A673 (cell line): ENCODE measurements around the gene MICAL2. TPM values are rescaled to one million over a fixed set of nuclear protein-coding genes. Genes with fewer than 3 reads are reported as not detected.

Experiments used
- BruUV-seq: library from RNA; stranded (reverse); fragments of 400-500 nt; replicated peaks from 2 replicates; lab custom pipeline; 2021; lab: Mats Ljungman, UMichigan
- CTCF ChIA-PET: fragments of 300-600 bp; sonication (Branson Sonifier 250); formaldehyde crosslinking; loops from one replicate; lab custom pipeline; 2022; ENCODE audit warnings: antibody characterized with exemption; lab: Charles Lee
- POLR2A ChIA-PET: fragments of 300-600 bp; sonication (Branson Sonifier 250); formaldehyde crosslinking; loops from one replicate; lab custom pipeline; 2022; ENCODE audit warnings: antibody characterized with exemption; ENCODE audit not compliant: low non-redundant PET; lab: Charles Lee
- DNase-seq: peaks from one replicate; pipeline ENCODE4 v3.0.0-alpha.2; 2015; ENCODE audit warnings: low spot score
- H3K27ac ChIP-seq: fragments of 200-600 bp; sonication (generic); 2 replicates; pipeline ENCODE4 v1.5.1; 2016; ENCODE audit warnings: mixed run types, low read depth, mild to moderate bottlenecking, mixed read lengths, antibody characterized with exemption, low read length; ENCODE audit not compliant: poor library complexity, severe bottlenecking
- H3K27me3 ChIP-seq: fragments of 200-600 bp; sonication (generic); replicated peaks from 2 replicates; pipeline ENCODE4 v1.6.1; 2017; ENCODE audit warnings: mixed run types, low read depth, mild to moderate bottlenecking, mixed read lengths, antibody characterized with exemption, low read length; ENCODE audit not compliant: insufficient read depth, poor library complexity
- H3K36me3 ChIP-seq: fragments of 200-600 bp; sonication (generic); 2 replicates; pipeline ENCODE4 v1.6.1; 2016; ENCODE audit warnings: mixed run types, mild to moderate bottlenecking, mixed read lengths, antibody characterized with exemption, low read length; ENCODE audit not compliant: insufficient read depth, poor library complexity, severe bottlenecking
- H3K4me1 ChIP-seq: fragments of 200-600 bp; sonication (generic); 2 replicates; pipeline ENCODE4 v1.6.1; 2017; ENCODE audit warnings: mixed run types, mild to moderate bottlenecking, mixed read lengths, antibody characterized with exemption, low read length; ENCODE audit not compliant: insufficient read depth, poor library complexity, severe bottlenecking
- H3K4me3 ChIP-seq: fragments of 200-600 bp; sonication (generic); 2 replicates; pipeline ENCODE4 v1.5.1; 2016; ENCODE audit warnings: low read depth, mixed run types, mild to moderate bottlenecking, mixed read lengths, low read length; ENCODE audit not compliant: poor library complexity, severe bottlenecking
- H3K9me3 ChIP-seq: fragments of 200-600 bp; sonication (generic); 2 replicates; pipeline ENCODE4 v1.6.1; 2016; ENCODE audit warnings: mixed run types, low read depth, mild to moderate bottlenecking, mixed read lengths, antibody characterized with exemption, low read length; ENCODE audit not compliant: poor library complexity, severe bottlenecking
- CTCF ChIP-seq: fragments of 300-800, 200-600 bp; sonication (generic); conservative IDR thresholded peaks from 2 replicates; pipeline ENCODE4 v1.5.1; 2017; ENCODE audit warnings: low read depth, mild to moderate bottlenecking, antibody characterized with exemption, low read length, moderate library complexity, mixed read lengths
- EZH2 ChIP-seq: fragments of 200-600 bp; sonication (generic); IDR thresholded peaks from 2 replicates; pipeline ENCODE4 v1.6.1; 2017; ENCODE audit warnings: borderline replicate concordance, low read depth, mild to moderate bottlenecking, mixed read lengths, antibody characterized with exemption, low read length; ENCODE audit not compliant: poor library complexity, severe bottlenecking
- intact Hi-C: fragments of 100-400 bp; cut with micrococcal nuclease; formaldehyde crosslinking; loops from one replicate; pipeline ENCODE4 v1.10.0; 2022; ENCODE audit not compliant: unreplicated experiment
- total RNA-seq: library from RNA; stranded (reverse); gene quantifications from 2 replicates; pipeline ENCODE4 v1.2.3, GENCODE V29; 2021

MICAL2 gene
- total RNA-seq, 1 experiment from 2014 or later = 1.1 TPM

- Histone ChIP-seq H3K27ac (no peak overlapping the region), H3K36me3 (no peaks in the 10 kb centered on the region), H3K4me3 (no peak overlapping the region), H3K9me3 (no peaks in the 10 kb centered on the region), H3K27me3 (no peaks in the 10 kb centered on the region), H3K4me1 (no peaks in the 10 kb centered on the region)
- TF ChIP-seq EZH2 = no peak
- TF ChIP-seq CTCF = no peak
- DNase-seq = no peak
- no TSS peak for BruUV-seq
- CTCF ChIA-PET = no interaction called here
- POLR2A ChIA-PET = no interaction called here
- intact Hi-C loops = loop anchor here (10.0 kb wide), 1 partner anchor 117 kb away; the partner anchor contains the start of gene MICAL2
Observed at GRCh38 chr11:12232160-12232559, 121.8 kb downstream of the MICAL2 start.

- no peaks in the 10 kb centered on the region for H3K4me1 ChIP-seq
- DNase-seq = no peak
- H3K27ac ChIP-seq = no peak overlapping the region
- no peaks in the 10 kb centered on the region for H3K36me3 ChIP-seq
- intact Hi-C loops = loop anchor here (10.0 kb wide), 1 partner anchor 118 kb away; the partner anchor contains the start of gene MICAL2
- TF ChIP-seq EZH2 (no peak), CTCF (no peak)
- CTCF ChIA-PET = no interaction called here
- H3K27me3 ChIP-seq = no peaks in the 10 kb centered on the region
- H3K4me3 ChIP-seq = no peak overlapping the region
- POLR2A ChIA-PET = no interaction called here
- H3K9me3 ChIP-seq = no peaks in the 10 kb centered on the region
- BruUV-seq = no TSS peak
Observed at GRCh38 chr11:12232817-12233601, 122.6 kb downstream of the MICAL2 start.

- Histone ChIP-seq H3K9me3 (no peaks in the 10 kb centered on the region), H3K4me3 (no peak overlapping the region), H3K36me3 (no peaks in the 10 kb centered on the region), H3K4me1 (no peaks in the 10 kb centered on the region), H3K27ac (no peak overlapping the region), H3K27me3 (no peaks in the 10 kb centered on the region)
- BruUV-seq = no TSS peak
- TF ChIP-seq CTCF (no peak), EZH2 (no peak)
- intact Hi-C loops = loop anchor here (10.0 kb wide), 1 partner anchor 119 kb away; the partner anchor contains the start of gene MICAL2
- POLR2A ChIA-PET = no interaction called here
- CTCF ChIA-PET = interaction anchor here (0.8 kb wide), 1 partner anchor 186 kb away, joined by 3 read pairs; no protein-coding TSS in a partner anchor
- DNase-seq = no peak
Observed at GRCh38 chr11:12233602-12233925, 123.2 kb downstream of the MICAL2 start.
